Neural progenitor cell (in vitro differentiated cells): Measurements from ENCODE around the gene CDK13. TPM values are rescaled to one million over a fixed set of nuclear protein-coding genes. Genes with fewer than 3 reads are reported as not detected.

Source experiments
- DNase-seq: peaks from one replicate; pipeline ENCODE4 v3.0.0-alpha.2; 2016; ENCODE audit warnings: low spot score
- H2AFZ ChIP-seq: fragments of 200-600 bp; sonication (generic); replicated peaks from 2 replicates; pipeline ENCODE4 v1.6.1; 2016; ENCODE audit warnings: antibody characterized with exemption
- H3F3A ChIP-seq: fragments of 200-600 bp; sonication (generic); 2 replicates; pipeline ENCODE4 v1.6.1; 2016; ENCODE audit warnings: antibody characterized with exemption, low read depth
- H3K27ac ChIP-seq: fragments of 200-600 bp; sonication (generic); 2 replicates; pipeline ENCODE4 v1.5.1; 2016; ENCODE audit warnings: mild to moderate bottlenecking
- H3K27me3 ChIP-seq: fragments of 200-600 bp; sonication (generic); 2 replicates; pipeline ENCODE4 v1.6.1; 2016; ENCODE audit warnings: mild to moderate bottlenecking, moderate library complexity
- H3K36me3 ChIP-seq: fragments of 200-600 bp; sonication (generic); 2 replicates; pipeline ENCODE4 v1.5.1; 2016
- H3K4me1 ChIP-seq: fragments of 200-600 bp; sonication (generic); 2 replicates; pipeline ENCODE4 v1.6.1; 2016; ENCODE audit warnings: mixed run types
- H3K4me2 ChIP-seq: fragments of 200-600 bp; sonication (generic); 2 replicates; pipeline ENCODE4 v1.6.1; 2016
- H3K4me3 ChIP-seq: fragments of 200-600 bp; sonication (generic); 2 replicates; pipeline ENCODE4 v1.5.1; 2016
- H3K79me2 ChIP-seq: fragments of 200-600 bp; sonication (generic); 2 replicates; pipeline ENCODE4 v1.6.1; 2016; ENCODE audit warnings: low read depth
- H3K9ac ChIP-seq: fragments of 200-600 bp; sonication (generic); 2 replicates; pipeline ENCODE4 v1.6.1; 2016
- H3K9me3 ChIP-seq: fragments of 200-600 bp; sonication (generic); 2 replicates; pipeline ENCODE4 v1.5.1; 2016; ENCODE audit warnings: low read depth
- H4K20me1 ChIP-seq: fragments of 200-600 bp; sonication (generic); 2 replicates; pipeline ENCODE4 v1.6.1; 2016; ENCODE audit warnings: low read depth
- H3K27ac Mint-ChIP-seq: 3 replicates; pipeline ENCODE4 v1.8.0; 2021; ENCODE audit warnings: mixed read lengths
- H3K27me3 Mint-ChIP-seq: 2 replicates; pipeline ENCODE4 v1.8.0; 2022; ENCODE audit warnings: low read depth, mild to moderate bottlenecking, inconsistent platforms, moderate library complexity, mixed read lengths; ENCODE audit not compliant: insufficient read depth
- H3K36me3 Mint-ChIP-seq: 3 replicates; pipeline ENCODE4 v1.8.0; 2021; ENCODE audit warnings: mixed read lengths
- H3K4me1 Mint-ChIP-seq: 3 replicates; pipeline ENCODE4 v1.8.0; 2021; ENCODE audit warnings: mixed read lengths
- H3K4me3 Mint-ChIP-seq: 3 replicates; pipeline ENCODE4 v1.8.0; 2021; ENCODE audit warnings: mild to moderate bottlenecking, moderate library complexity, mixed read lengths
- H3K9me3 Mint-ChIP-seq: 3 replicates; pipeline ENCODE4 v1.8.0; 2020; ENCODE audit warnings: mixed read lengths
- CTCF ChIP-seq: fragments of 200-600 bp; sonication (generic); IDR thresholded peaks from 2 replicates; pipeline ENCODE4 v1.5.1; 2017; ENCODE audit warnings: antibody characterized with exemption, mild to moderate bottlenecking
- EZH2 ChIP-seq: fragments of 200-600 bp; sonication (generic); IDR thresholded peaks from 2 replicates; pipeline ENCODE4 v1.6.1; 2017; ENCODE audit warnings: antibody characterized with exemption, mild to moderate bottlenecking, moderate library complexity
- EZH2phosphoT487 ChIP-seq: fragments of 200-600 bp; sonication (generic); IDR thresholded peaks from 2 replicates; pipeline ENCODE4 v1.6.1; 2017; ENCODE audit warnings: antibody characterized with exemption
- total RNA-seq: library from RNA; depleted of rRNA; stranded (reverse); fragments of >200 nt; gene quantifications from 2 replicates; pipeline ENCODE4 v1.2.3, GENCODE V29; 2015; ENCODE audit warnings: low replicate concordance

CDK13 gene
- total RNA-seq, 1 donor from 2014 or later = 75.5 TPM

GRCh38 chr7:40073239-40073638 lies 123.2 kb downstream of the CDK13 start:
- no peaks in the 10 kb centered on the region for H3K9me3 ChIP-seq
- H3K4me2 ChIP-seq = no peak overlapping the region
- no peak overlapping the region for H3K27ac Mint-ChIP-seq
- TF ChIP-seq EZH2 (no peak), CTCF (no peak), EZH2phosphoT487 (no peak)
- no peaks in the 10 kb centered on the region for H3K27me3 ChIP-seq
- no peaks in the 10 kb centered on the region for H3K79me2 ChIP-seq
- no peaks in the 10 kb centered on the region for H3K9me3 Mint-ChIP-seq
- no peaks in the 10 kb centered on the region for H4K20me1 ChIP-seq
- H3K4me1 ChIP-seq = no peaks in the 10 kb centered on the region
- H3K27ac ChIP-seq = no peak overlapping the region
- H3K4me1 Mint-ChIP-seq = no peaks in the 10 kb centered on the region
- H3K4me3 ChIP-seq = no peak overlapping the region
- H3K27me3 Mint-ChIP-seq = no peaks in the 10 kb centered on the region
- H2AFZ ChIP-seq = no peak overlapping the region
- H3K36me3 Mint-ChIP-seq = no peaks in the 10 kb centered on the region
- no peak overlapping the region for H3K9ac ChIP-seq
- no peak overlapping the region for H3K4me3 Mint-ChIP-seq
- no peaks in the 10 kb centered on the region for H3K36me3 ChIP-seq
- DNase-seq = no peak
- H3F3A ChIP-seq = no peaks in the 10 kb centered on the region

- Mint-ChIP-seq H3K4me3 (no peak overlapping the region), H3K27ac (no peak overlapping the region), H3K27me3 (no peaks in the 10 kb centered on the region), H3K4me1 (no peaks in the 10 kb centered on the region), H3K36me3 (peaks cover 8% of the 10 kb centered on the region), H3K9me3 (no peaks in the 10 kb centered on the region)
- Histone ChIP-seq H3F3A (no peaks in the 10 kb centered on the region), H3K79me2 (no peaks in the 10 kb centered on the region), H3K9ac (no peak overlapping the region), H3K27ac (no peak overlapping the region), H3K4me1 (no peaks in the 10 kb centered on the region), H3K27me3 (no peaks in the 10 kb centered on the region), H3K4me2 (no peak overlapping the region), H2AFZ (no peak overlapping the region), H4K20me1 (no peaks in the 10 kb centered on the region), H3K36me3 (peaks cover 14% of the 10 kb centered on the region), H3K9me3 (no peaks in the 10 kb centered on the region), H3K4me3 (no peak overlapping the region)
- TF ChIP-seq EZH2 = no peak
- no peak for TF ChIP-seq CTCF
- TF ChIP-seq EZH2phosphoT487 = no peak
- no peak for DNase-seq
These were observed 127.8 kb downstream of the CDK13 start for GRCh38 chr7:40077849-40078248.

- no peak overlapping the region for H3K27ac ChIP-seq
- H3K27ac Mint-ChIP-seq = no peak overlapping the region
- no peaks in the 10 kb centered on the region for H3K27me3 Mint-ChIP-seq
- H3K36me3 Mint-ChIP-seq = peaks cover 23% of the 10 kb centered on the region
- H3K9me3 Mint-ChIP-seq = no peaks in the 10 kb centered on the region
- H2AFZ ChIP-seq = no peak overlapping the region
- H3F3A ChIP-seq = no peaks in the 10 kb centered on the region
- H3K4me1 ChIP-seq = no peaks in the 10 kb centered on the region
- no peak overlapping the region for H3K9ac ChIP-seq
- H3K36me3 ChIP-seq = no peaks in the 10 kb centered on the region
- no peaks in the 10 kb centered on the region for H3K27me3 ChIP-seq
- no peaks in the 10 kb centered on the region for H3K79me2 ChIP-seq
- no peak overlapping the region for H3K4me2 ChIP-seq
- no peaks in the 10 kb centered on the region for H4K20me1 ChIP-seq
- no peak overlapping the region for H3K4me3 ChIP-seq
- no peaks in the 10 kb centered on the region for H3K9me3 ChIP-seq
- H3K4me1 Mint-ChIP-seq = peaks cover 3% of the 10 kb centered on the region
- TF ChIP-seq EZH2 = no peak
- no peak for TF ChIP-seq EZH2phosphoT487
- no peak for TF ChIP-seq CTCF
- DNase-seq = no peak
- no peak overlapping the region for H3K4me3 Mint-ChIP-seq
These were observed 142.1 kb downstream of the CDK13 start for GRCh38 chr7:40092182-40092581.
